GM12878 (cell line): ENCODE measurements around the gene NAAA.

Experiments used
- BHLHE40 ChIP-seq, 2 experiments: fragments of 450-650 bp in 1 of 2; IDR thresholded peaks; 2 replicates each; pipeline ENCODE4 v1.6.1; 2011 to 2017; ENCODE audit warnings: low read depth in 2 of 2, borderline replicate concordance in 1 of 2, improper control_type of control experiment in 1 of 2, low read length in 1 of 2, mild to moderate bottlenecking in 1 of 2
- CTCF ChIP-seq, 3 experiments: IDR thresholded peaks in 2 of 3; conservative IDR thresholded peaks in 1 of 3; 2 replicates each; pipeline ENCODE4 v1.5.1; 2011; ENCODE audit warnings: low read depth in 3 of 3, low read length in 3 of 3, mild to moderate bottlenecking in 3 of 3, control low read depth in 2 of 3, moderate library complexity in 2 of 3, inconsistent platforms in 1 of 3, mixed read lengths in 1 of 3; ENCODE audit not compliant: control insufficient read depth in 2 of 3, insufficient read depth in 1 of 3; ENCODE audit errors: extremely low read depth in 1 of 3
- EP300 ChIP-seq, 2 experiments: fragments of 150-350 bp in 1 of 2; IDR thresholded peaks; 2 replicates each; pipeline ENCODE4 v1.6.1; 2011 to 2012; ENCODE audit warnings: low read depth in 2 of 2, low read length in 2 of 2, borderline replicate concordance in 1 of 2, improper control_type of control experiment in 1 of 2, inconsistent platforms in 1 of 2; ENCODE audit not compliant: control insufficient read depth in 1 of 2
- HCFC1 ChIP-seq: fragments of 150-350 bp; IDR thresholded peaks from 2 replicates; pipeline ENCODE4 v1.6.1; 2014; ENCODE audit warnings: low read length
- MTA2 ChIP-seq: fragments of 450-650 bp; IDR thresholded peaks from 2 replicates; pipeline ENCODE4 v1.6.1; 2016; ENCODE audit warnings: low read depth, mild to moderate bottlenecking, moderate library complexity
- PKNOX1 ChIP-seq: fragments of 450-650 bp; IDR thresholded peaks from 2 replicates; pipeline ENCODE4 v1.6.1; 2016; ENCODE audit warnings: mild to moderate bottlenecking
- RAD21 ChIP-seq: IDR thresholded peaks from 2 replicates; pipeline ENCODE4 v1.6.1; 2011; ENCODE audit warnings: mild to moderate bottlenecking, low read depth, low read length, moderate library complexity; ENCODE audit not compliant: insufficient read depth
- RFX5 ChIP-seq: IDR thresholded peaks from 2 replicates; pipeline ENCODE4 v1.6.1; 2011; ENCODE audit warnings: low read depth, low read length, improper control_type of control experiment
- SP1 ChIP-seq: IDR thresholded peaks from one replicate; pipeline ENCODE4 v1.6.1; 2011; ENCODE audit warnings: low read depth, low read length
- SREBF1 ChIP-seq: IDR thresholded peaks from 2 replicates; pipeline ENCODE4 v1.6.1; 2012; ENCODE audit warnings: mild to moderate bottlenecking, low read length
- YY1 ChIP-seq: IDR thresholded peaks from 2 replicates; pipeline ENCODE4 v1.6.1; 2011; ENCODE audit warnings: low read depth, mild to moderate bottlenecking, low read length
- ZBED1 ChIP-seq: IDR thresholded peaks from 2 replicates; pipeline ENCODE4 v1.6.1; 2016; ENCODE audit warnings: borderline replicate concordance
- ZNF592 ChIP-seq: fragments of 450-650 bp; IDR thresholded peaks from 2 replicates; pipeline ENCODE4 v1.6.1; 2017; ENCODE audit warnings: mild to moderate bottlenecking, moderate library complexity

GRCh38 chr4:75973766-75974165, 33.0 kb upstream of the NAAA start:
- TF ChIP-seq HCFC1 (no peak), ZNF592 (no peak), CTCF (IDR thresholded peaks at IDR 0.05 in 2 of 3, conservative IDR thresholded peaks at IDR 0.05 in 1 of 3; ENCODE audit: control insufficient read depth in 2 of 3, extremely low read depth in 1 of 3, insufficient read depth in 1 of 3, low read depth in 3 of 3, low read length in 3 of 3) (no peak), SREBF1 (no peak), PKNOX1 (no peak), MTA2 (no peak), BHLHE40 (IDR thresholded peaks at IDR 0.05; ENCODE audit: borderline replicate concordance in 1 of 2, low read depth in 2 of 2, low read length in 1 of 2) (no peak), SP1 (no peak), ZBED1 (no peak), RAD21 (no peak), RFX5 (no peak), EP300 (IDR thresholded peaks at IDR 0.05; ENCODE audit: borderline replicate concordance in 1 of 2, control insufficient read depth in 1 of 2, low read depth in 2 of 2, low read length in 2 of 2) (no peak), YY1 (no peak)
